GM18517 (cell line): ENCODE data around the gene EEPD1.
A peak's percentile ranks its signal among the peaks of the same experiment; 100 is the strongest.
"Not testable (repeated sequence)": the region's sequence is repeated elsewhere in the genome, so short reads cannot be mapped to it uniquely, and the experiment has no call there.

Experiments used
- ATAC-seq: cut with Tn5 transposase; IDR thresholded peaks from one replicate; pipeline ENCODE4 v1.9.1; 2021; ENCODE audit warnings: mild to moderate bottlenecking, moderate library complexity; ENCODE audit not compliant: unreplicated experiment

EEPD1 gene

GRCh38 chr7:36210291-36210922, 57.4 kb downstream of the EEPD1 start:
- ATAC-seq: no peak

- ATAC-seq: no peak
These were observed 61.8 kb downstream of the EEPD1 start for GRCh38 chr7:36214608-36215456.

GRCh38 chr7:36215457-36215765, 62.4 kb downstream of the EEPD1 start:
- no peak for ATAC-seq

GRCh38 chr7:36216063-36216684, 63.1 kb downstream of the EEPD1 start:
- ATAC-seq: no peak

GRCh38 chr7:36217211-36217960, 64.3 kb downstream of the EEPD1 start:
- ATAC-seq: peak; percentile 16

GRCh38 chr7:36217961-36218284, 64.9 kb downstream of the EEPD1 start:
- ATAC-seq: peak; percentile 82

GRCh38 chr7:36219429-36219828, 66.4 kb downstream of the EEPD1 start:
- no peak for ATAC-seq

- no peak for ATAC-seq
These were observed 70.8 kb downstream of the EEPD1 start for GRCh38 chr7:36223851-36224250.

- ATAC-seq: no peak
These were observed 72.1 kb downstream of the EEPD1 start for GRCh38 chr7:36224934-36225858.

- ATAC-seq: no peak
These were observed 73.1 kb downstream of the EEPD1 start for GRCh38 chr7:36226151-36226550.

- no peak for ATAC-seq
These were observed 74.2 kb downstream of the EEPD1 start for GRCh38 chr7:36227223-36227622.

GRCh38 chr7:36228039-36228438, 75.0 kb downstream of the EEPD1 start:
- ATAC-seq: no peak

- ATAC-seq: no peak
These were observed 78.4 kb downstream of the EEPD1 start for GRCh38 chr7:36231406-36231805.

GRCh38 chr7:36232555-36232954, 79.5 kb downstream of the EEPD1 start:
- no peak for ATAC-seq

GRCh38 chr7:36232971-36233550, 80.0 kb downstream of the EEPD1 start:
- ATAC-seq: no peak

GRCh38 chr7:36236073-36236472, 83.0 kb downstream of the EEPD1 start:
- ATAC-seq: no peak

- ATAC-seq: no peak
These were observed 85.1 kb downstream of the EEPD1 start for GRCh38 chr7:36238138-36238537.

GRCh38 chr7:36243356-36243755, 90.3 kb downstream of the EEPD1 start:
- ATAC-seq: not testable (repeated sequence)

- ATAC-seq: not testable (repeated sequence)
These were observed 90.9 kb downstream of the EEPD1 start for GRCh38 chr7:36244001-36244400.

- no peak for ATAC-seq
These were observed 91.4 kb downstream of the EEPD1 start for GRCh38 chr7:36244429-36244828.
